Measurements from ENCODE around the gene DHRS3.

The DHRS3 gene

DNA sequence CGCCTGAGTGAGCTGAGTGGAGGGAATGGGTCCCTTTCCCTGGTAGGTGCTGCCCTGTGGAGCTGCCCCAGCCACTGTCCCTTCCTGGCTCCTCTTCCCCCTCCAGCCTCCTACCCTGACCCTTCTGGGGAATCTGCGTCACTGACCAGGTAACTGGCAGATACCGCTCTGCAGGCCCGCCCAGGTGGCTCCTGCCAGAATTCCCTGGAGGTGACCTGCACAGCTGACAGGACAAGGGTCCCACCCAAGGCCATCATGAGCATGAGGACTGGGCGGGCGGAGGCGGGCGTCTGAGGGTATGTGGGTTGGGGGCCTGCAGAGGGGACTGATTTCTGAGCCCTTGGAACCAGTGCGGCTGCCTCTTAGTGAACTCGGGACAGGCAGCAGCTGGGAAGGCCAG lies 32.5 kb downstream of the DHRS3 start:
- Mint-ChIP-seq H3K27ac (no peak overlapping the region), H3K4me1 (no peaks in the 10 kb centered on the region), H3K36me3 (peaks cover 24% of the 10 kb centered on the region), H3K27me3 (peaks cover 13% of the 10 kb centered on the region), H3K4me3 (no peak overlapping the region), H3K9me3 (peaks cover 14% of the 10 kb centered on the region)
- peak; percentile 27 for ATAC-seq

DNA sequence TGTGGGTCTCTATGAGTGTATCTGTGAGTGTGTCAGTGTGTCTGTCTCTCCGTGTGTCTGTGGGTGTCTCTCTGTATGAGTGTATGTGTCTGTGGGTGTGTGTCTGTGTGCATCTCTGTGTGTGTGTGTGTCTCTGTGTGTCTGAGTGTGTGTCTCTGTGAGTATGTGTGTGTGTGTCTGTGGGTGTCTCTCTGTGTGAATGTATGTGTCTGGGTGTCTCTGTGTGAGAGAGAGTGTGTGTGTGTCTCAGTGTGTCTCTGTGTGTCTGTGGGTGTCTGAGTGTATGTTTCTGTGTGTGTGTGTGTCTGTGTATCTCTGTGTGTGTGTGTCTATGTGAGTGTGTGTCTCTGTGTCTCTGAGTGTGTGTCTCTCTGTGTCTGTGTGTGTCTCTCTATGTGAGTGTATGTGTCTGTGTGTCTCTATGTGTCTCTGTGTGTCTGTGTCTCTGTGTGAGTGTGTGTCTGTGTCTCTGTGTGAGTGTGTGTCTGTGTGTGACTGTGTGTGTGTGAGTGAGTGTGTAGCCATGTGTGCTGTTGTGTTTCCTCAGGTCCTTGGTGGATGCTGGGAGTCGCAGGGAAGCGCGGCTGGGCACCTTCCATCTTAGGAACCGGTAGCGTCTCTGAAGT lies 33.0 kb downstream of the DHRS3 start:
- H3K4me1 Mint-ChIP-seq: no peaks in the 10 kb centered on the region
- H3K27ac Mint-ChIP-seq: no peak overlapping the region

DNA sequence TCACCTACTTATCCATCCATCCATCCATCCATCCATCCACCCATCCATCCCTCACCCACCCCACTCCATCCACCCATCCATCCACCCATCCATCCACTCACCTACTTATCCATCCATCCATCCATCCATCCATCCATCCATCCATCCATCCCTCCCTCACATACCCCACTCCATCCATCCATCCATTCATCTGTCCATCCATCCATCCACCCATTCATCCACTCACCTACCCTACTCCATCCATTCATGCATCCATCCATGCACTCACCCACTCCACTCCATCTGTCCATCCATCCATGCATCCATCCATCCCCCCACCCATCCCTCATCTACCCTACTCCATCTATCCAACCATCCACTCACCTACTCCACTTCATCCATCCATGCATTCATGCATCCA lies 34.5 kb downstream of the DHRS3 start:
- H3K36me3 Mint-ChIP-seq: peaks cover 27% of the 10 kb centered on the region
- peaks cover 14% of the 10 kb centered on the region for H3K9me3 Mint-ChIP-seq
- no peak for ATAC-seq
- no peak overlapping the region for H3K27ac Mint-ChIP-seq
- H3K4me1 Mint-ChIP-seq: no peaks in the 10 kb centered on the region
- peaks cover 9% of the 10 kb centered on the region for H3K27me3 Mint-ChIP-seq
- no peak overlapping the region for H3K4me3 Mint-ChIP-seq

More for the DNA sequence above, 33.0 kb downstream of the DHRS3 start:
- Mint-ChIP-seq H3K9me3 (peaks cover 14% of the 10 kb centered on the region), H3K4me3 (no peak overlapping the region), H3K27me3 (peaks cover 9% of the 10 kb centered on the region), H3K36me3 (peaks cover 22% of the 10 kb centered on the region)
- no peak for ATAC-seq

DNA sequence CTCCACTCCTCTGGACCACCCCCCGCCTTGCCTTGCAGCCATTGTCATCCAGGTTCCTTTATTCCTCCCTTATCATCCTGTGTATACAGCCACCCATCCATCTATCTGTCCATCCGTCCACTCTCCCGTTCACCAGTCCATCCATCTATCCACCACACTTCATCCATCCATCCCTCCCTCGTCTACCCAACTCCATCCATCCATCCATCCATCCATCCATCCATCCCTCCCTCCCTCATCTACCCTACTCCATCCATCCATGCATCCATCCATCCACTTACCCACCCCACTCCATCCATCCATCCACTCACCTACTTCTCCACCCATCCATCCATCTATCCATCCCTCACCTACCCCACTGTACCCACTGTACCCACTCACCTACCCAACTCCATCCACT lies 35.4 kb downstream of the DHRS3 start:
- H3K27me3 Mint-ChIP-seq: peaks cover under 1% of the 10 kb centered on the region
- ATAC-seq: no peak
- peaks cover 28% of the 10 kb centered on the region for H3K36me3 Mint-ChIP-seq
- no peaks in the 10 kb centered on the region for H3K4me1 Mint-ChIP-seq
- H3K9me3 Mint-ChIP-seq: peaks cover 14% of the 10 kb centered on the region
- H3K4me3 Mint-ChIP-seq: no peak overlapping the region
- no peak overlapping the region for H3K27ac Mint-ChIP-seq

DNA sequence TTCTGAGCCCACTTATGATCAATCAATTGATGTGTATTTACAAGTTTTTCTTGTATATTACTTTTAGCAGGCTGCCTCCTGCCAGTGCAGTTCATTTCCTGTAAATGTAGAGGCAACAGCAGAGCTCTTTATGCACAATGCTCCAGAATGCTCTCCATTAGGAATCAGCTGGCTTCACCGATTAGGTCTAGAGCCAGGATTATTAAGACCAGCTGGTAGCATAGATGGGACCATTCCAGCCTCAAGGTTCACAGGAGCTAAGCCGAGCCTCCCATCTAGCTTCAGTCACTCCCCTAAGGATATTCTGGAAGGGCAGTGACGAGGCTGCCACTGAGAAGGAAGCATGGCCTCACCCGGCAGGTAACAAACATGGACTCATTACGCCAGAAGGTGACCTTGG lies 36.8 kb downstream of the DHRS3 start:
- Mint-ChIP-seq H3K27me3 (no peaks in the 10 kb centered on the region), H3K4me3 (no peak overlapping the region), H3K27ac (no peak overlapping the region), H3K36me3 (peaks cover 40% of the 10 kb centered on the region), H3K9me3 (peaks cover 14% of the 10 kb centered on the region), H3K4me1 (no peaks in the 10 kb centered on the region)
- ATAC-seq: no peak

DNA sequence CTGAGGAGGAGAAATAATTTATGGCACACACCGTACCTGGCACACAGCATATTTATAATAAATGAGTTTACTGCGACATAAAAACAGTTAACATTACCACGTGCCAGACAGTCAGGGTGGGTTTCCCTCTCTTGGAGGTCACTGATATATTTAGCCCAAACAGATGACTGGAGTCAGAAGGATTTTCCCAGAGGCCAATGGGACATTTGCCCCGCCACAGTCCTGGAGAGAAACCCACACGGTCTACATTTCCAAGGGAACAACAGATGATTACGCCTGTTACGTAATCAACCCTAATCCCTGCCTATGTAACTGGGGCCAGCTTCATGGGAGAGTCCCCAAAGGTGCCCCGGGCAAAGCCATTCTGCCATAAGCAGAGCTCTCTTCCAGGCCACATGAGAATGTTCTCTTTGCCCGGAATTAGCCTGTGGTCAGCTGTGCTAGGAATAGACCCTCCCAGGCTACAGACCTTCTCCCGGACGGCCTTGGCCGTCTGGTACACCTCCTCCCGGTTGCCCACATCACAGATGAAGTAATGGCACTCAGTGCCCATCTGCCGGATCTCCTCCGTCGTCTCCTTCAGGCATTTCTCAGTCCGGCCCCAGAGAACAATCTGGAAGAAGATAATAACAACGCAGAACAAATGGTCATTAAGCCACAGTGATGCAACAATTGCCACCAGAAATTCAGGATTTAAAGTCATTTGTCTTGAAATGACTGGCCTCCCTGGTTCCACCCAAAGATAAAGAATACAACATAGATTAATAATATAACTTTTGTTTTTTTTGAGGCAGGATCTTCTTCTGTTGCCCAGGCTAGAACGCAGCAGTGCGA lies 37.7 kb downstream of the DHRS3 start:
- Mint-ChIP-seq H3K4me1 (no peaks in the 10 kb centered on the region), H3K27ac (no peak overlapping the region), H3K9me3 (peaks cover 14% of the 10 kb centered on the region), H3K36me3 (peaks cover 40% of the 10 kb centered on the region), H3K4me3 (no peak overlapping the region), H3K27me3 (no peaks in the 10 kb centered on the region)
- no peak for ATAC-seq

DNA sequence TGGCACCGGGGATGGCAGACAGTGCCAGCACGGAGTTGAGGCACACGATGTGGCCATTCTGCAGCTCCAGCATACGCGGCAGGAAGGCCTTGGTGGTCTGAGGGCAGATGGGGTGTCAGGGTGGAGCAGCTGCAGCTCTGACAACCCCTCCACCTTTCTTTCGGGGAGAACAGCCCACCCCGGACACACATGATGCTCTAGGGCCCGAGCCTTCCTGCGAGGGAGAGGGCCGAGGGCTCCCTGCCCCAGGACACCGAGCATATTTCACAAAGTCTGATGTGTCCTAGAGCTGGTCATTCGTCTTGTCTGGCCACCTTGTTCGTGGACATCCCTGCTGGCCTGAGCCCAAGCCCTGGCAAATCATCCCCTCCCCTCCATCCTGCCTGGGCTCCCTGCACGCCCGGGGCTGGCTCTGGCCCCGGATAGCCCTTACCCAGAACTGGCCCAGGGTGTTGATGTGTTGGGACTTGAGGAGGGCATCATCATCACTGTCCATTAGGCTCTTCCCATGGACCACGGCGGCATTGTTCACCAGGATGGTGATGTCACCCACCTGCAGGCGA lies 39.1 kb downstream of the DHRS3 start:
- H3K9me3 Mint-ChIP-seq: peaks cover 14% of the 10 kb centered on the region
- peaks cover 45% of the 10 kb centered on the region for H3K36me3 Mint-ChIP-seq
- ATAC-seq: peak; percentile 5
- no peak overlapping the region for H3K4me3 Mint-ChIP-seq
- no peaks in the 10 kb centered on the region for H3K27me3 Mint-ChIP-seq
- no peak overlapping the region for H3K27ac Mint-ChIP-seq
- no peaks in the 10 kb centered on the region for H3K4me1 Mint-ChIP-seq

DNA sequence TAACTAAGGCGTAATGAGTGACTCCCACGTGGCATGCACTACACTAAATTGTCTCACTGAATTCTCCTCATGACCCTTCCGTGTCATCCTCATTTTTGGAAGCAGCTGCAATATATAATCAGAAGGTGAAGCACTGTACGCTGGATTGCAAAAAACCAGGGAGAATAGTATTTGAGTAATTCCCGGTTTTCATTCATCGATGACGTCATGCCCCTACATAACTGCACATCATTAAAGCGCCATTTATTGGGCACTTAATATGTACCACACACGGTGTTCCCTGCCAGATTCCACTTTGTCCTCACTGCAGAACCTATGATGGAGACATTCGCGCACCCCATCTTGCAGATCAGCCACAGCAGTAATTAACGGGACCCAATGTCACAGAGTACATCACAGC lies 41.0 kb downstream of the DHRS3 start:
- Mint-ChIP-seq H3K9me3 (no peaks in the 10 kb centered on the region), H3K36me3 (peaks cover 36% of the 10 kb centered on the region), H3K27me3 (no peaks in the 10 kb centered on the region), H3K4me1 (no peaks in the 10 kb centered on the region), H3K4me3 (no peak overlapping the region), H3K27ac (no peak overlapping the region)
- no peak for ATAC-seq

DNA sequence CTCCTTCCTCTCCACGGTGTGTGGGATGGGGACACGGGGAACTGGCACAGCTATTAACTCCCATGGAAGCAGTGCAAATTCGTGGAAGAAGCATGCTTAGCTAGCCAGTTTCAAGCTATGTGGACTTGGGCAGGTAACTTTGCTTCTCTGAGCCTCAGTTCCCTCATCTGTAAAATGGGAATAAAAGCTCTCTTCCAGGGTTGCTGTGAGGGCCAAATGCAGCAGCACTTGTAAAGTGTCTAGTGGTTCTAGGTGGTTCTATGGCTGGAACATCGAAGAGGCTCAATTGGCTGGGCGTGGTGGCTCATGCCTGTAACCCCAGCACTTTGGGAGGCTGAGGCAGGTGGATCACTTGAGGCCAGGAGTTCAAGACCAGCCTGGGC lies 43.3 kb downstream of the DHRS3 start:
- no peak for ATAC-seq
- H3K27me3 Mint-ChIP-seq: no peaks in the 10 kb centered on the region
- H3K4me3 Mint-ChIP-seq: no peak overlapping the region
- no peak overlapping the region for H3K27ac Mint-ChIP-seq
- H3K9me3 Mint-ChIP-seq: no peaks in the 10 kb centered on the region
- H3K36me3 Mint-ChIP-seq: peaks cover 44% of the 10 kb centered on the region
- no peaks in the 10 kb centered on the region for H3K4me1 Mint-ChIP-seq

DNA sequence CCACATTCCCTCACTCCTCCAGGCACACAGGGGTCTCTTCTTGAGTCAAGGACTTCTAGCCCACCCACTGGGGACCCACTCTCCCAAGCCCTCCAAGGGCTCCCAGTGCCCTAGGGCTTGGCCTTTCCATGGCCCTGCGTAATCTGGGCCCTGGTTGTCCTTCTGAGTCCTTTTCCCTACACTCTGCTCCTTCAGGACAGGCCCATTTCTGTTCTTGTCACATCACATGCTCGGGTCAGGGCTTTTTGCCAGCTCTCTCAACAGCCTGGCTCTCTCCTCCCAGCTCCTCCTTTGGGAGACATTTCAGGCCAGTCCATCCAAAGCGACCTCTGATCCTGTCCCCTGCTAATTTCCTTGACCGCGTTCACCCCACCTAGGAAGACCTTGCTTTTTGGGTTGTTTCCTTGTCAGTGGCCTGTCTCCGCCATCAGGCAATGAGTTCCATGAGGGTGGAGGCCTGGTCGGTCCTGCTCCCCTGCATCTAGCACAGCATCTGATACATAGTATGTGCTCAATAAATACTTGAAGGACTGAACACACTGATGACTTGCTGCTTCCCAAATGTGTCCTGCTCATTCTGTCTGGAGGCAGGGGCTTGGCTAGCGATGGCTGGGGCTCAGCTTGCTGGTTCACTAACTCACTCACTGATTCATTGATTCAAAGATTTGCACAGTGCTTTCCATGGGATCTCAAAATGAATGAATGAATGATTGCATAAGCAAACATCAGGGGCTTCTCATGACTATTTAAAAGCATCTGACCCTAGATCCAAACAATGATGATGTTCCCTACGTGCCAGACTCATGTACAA lies 44.8 kb downstream of the DHRS3 start:
- no peaks in the 10 kb centered on the region for H3K4me1 Mint-ChIP-seq
- no peaks in the 10 kb centered on the region for H3K27me3 Mint-ChIP-seq
- no peak overlapping the region for H3K27ac Mint-ChIP-seq
- no peaks in the 10 kb centered on the region for H3K9me3 Mint-ChIP-seq
- H3K36me3 Mint-ChIP-seq: peaks cover 42% of the 10 kb centered on the region
- no peak for ATAC-seq
- no peak overlapping the region for H3K4me3 Mint-ChIP-seq

DNA sequence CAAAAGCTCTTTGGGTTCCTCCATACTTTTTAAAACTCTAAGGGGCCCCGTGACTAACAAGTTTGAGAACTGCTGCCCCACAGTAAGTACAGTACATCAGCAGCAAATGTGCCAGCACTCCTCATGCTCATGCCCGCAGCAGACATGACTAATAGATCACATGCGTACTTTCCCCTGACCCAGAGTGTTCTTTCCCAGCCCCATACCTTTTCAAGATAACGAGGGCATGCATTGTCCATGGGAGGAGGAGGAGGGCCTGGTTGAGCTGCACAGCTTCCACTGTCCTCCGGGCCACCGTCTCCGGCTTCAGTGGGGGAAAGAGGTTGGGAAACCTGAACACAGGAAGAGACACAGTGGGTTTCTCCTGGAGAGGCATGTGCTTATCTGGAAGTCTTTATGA lies 45.5 kb downstream of the DHRS3 start:
- no peak overlapping the region for H3K27ac Mint-ChIP-seq
- ATAC-seq: no peak
- H3K27me3 Mint-ChIP-seq: no peaks in the 10 kb centered on the region
- no peaks in the 10 kb centered on the region for H3K9me3 Mint-ChIP-seq
- peaks cover 44% of the 10 kb centered on the region for H3K36me3 Mint-ChIP-seq
- H3K4me3 Mint-ChIP-seq: no peak overlapping the region
- no peaks in the 10 kb centered on the region for H3K4me1 Mint-ChIP-seq

DNA sequence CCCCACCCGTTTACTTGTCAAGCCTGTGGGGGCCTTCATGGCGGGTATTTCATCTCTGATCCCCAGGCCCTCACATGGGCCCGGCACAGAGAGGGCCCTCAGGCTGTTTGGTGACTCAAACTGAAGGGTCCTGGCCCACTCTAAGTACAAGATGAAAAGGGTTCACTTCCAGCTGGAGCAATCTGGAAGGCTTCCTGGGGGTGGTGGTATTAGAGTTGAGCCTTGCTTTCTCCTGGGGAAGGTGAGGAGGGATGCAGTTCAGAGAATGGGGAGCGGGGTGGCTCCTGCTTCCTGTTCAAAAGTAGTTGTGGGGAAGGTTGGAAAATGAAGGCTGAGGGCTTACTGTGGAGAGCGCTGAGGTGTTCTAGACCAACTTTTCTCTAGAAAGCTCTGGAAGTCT lies 47.7 kb downstream of the DHRS3 start:
- no peak for ATAC-seq
- Mint-ChIP-seq H3K4me3 (no peak overlapping the region), H3K4me1 (no peaks in the 10 kb centered on the region), H3K27me3 (peaks cover 6% of the 10 kb centered on the region), H3K9me3 (no peaks in the 10 kb centered on the region), H3K27ac (no peak overlapping the region), H3K36me3 (peaks cover 47% of the 10 kb centered on the region)

DNA sequence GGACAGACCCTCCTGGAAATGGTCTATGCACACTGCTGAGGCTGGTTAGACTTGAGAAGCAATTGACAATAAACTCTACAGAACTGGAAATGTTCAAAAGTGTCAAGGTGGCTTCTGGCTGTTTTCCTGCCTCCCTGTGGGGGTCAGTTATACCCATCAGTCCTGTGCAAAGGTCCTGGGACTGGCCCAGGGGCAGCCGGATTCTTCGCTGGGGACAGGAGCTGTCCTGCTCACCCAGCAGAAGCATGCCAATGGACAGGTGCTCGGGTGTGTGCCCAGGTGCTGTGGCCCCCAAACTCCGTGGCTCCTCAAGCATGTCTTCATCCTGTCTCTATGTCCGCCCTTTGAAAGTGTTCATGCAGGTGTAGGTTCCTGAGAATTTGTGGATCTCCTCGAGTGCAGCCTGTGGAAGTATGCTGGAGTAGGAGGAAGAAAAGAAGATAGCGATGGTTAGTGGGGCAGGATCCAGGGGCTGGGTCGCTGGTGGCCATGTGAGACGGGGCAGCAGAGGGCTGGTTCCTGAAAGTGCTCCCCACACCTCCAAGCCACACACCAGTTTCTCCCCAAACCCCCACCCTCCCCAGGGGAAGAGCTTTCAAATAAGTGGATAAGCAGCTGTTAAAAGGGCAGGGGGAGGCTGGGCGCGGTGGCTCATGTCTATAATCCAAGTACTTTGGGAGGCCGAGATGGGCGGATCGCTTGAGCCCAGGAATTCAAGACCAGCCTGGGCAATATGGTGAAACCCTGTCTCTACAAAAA lies 49.8 kb downstream of the DHRS3 start:
- H3K27ac Mint-ChIP-seq: no peak overlapping the region
- peaks cover 6% of the 10 kb centered on the region for H3K27me3 Mint-ChIP-seq
- H3K4me3 Mint-ChIP-seq: no peak overlapping the region
- peaks cover 10% of the 10 kb centered on the region for H3K9me3 Mint-ChIP-seq
- no peaks in the 10 kb centered on the region for H3K4me1 Mint-ChIP-seq
- ATAC-seq: no peak
- peaks cover 43% of the 10 kb centered on the region for H3K36me3 Mint-ChIP-seq

DNA sequence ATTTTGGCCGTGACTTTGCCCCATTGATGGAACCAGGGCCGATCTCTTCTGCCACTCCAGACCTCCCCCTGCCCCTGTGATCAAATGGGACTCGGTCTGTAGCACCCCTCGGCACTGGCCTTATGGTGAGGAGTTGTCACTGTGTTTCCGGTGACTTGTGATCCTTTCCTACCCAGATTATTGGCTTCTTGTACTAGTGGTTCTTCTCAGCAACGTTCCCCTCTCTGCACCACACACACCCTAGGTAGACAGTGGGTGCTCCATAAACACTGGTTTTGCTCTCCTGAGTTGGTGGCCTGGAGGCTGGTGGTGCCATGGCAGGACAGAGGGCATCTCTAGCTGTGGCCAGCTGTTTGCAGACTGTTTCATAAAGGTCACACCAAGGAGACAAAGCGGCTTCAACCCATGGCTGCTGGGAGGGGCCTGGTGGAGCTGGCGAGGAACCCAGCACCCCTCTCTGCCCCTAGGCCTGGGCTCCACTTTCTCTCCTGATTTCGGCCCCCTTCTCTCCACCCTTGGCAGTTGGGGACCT lies 50.7 kb downstream of the DHRS3 start:
- Mint-ChIP-seq H3K4me3 (no peak overlapping the region), H3K27me3 (peaks cover 6% of the 10 kb centered on the region), H3K27ac (no peak overlapping the region), H3K9me3 (peaks cover 17% of the 10 kb centered on the region), H3K36me3 (peaks cover 46% of the 10 kb centered on the region), H3K4me1 (no peaks in the 10 kb centered on the region)
- ATAC-seq: peak; percentile 8
